Measurements from ENCODE around the gene NTSR1. TPM values are rescaled to one million over a fixed set of nuclear protein-coding genes. Genes with fewer than 3 reads are reported as not detected.
"Not testable (repeated sequence)": the region's sequence is repeated elsewhere in the genome, so short reads cannot be mapped to it uniquely, and the experiment has no call there.

The NTSR1 gene
- total and polyA plus RNA-seq, 4 donors, result 0.03 to 0.33 (median 0.08) TPM; not detected in 1

DNA sequence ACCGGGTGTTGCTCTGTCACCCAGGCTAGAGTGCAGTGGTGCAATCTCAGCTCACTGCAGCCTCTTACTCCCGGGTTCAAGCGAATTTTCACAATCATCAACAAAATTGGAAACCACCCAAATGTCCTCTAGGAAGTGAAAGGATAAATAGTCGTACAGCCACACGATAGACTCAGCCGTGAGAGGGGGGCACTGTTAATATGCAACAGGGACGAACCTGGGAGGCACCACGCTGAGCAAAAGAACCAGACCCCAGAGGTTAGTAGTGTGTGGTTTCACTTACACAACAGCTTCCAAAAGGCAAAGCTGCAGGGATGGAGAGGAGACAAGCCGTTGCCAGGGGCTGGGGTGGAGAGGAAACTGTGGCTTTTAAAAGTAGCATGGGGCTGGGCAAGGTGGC, 30.1 kb upstream of the NTSR1 start (continued):
- TF ChIP-seq, protein P1, sequence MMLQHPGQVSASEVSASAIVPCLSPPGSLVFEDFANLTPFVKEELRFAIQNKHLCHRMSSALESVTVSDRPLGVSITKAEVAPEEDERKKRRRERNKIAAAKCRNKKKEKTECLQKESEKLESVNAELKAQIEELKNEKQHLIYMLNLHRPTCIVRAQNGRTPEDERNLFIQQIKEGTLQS (IDR thresholded peaks at IDR 0.05), result no peak
- no peak for TF ChIP-seq ZBTB33 (IDR thresholded peaks at IDR 0.05)

DNA sequence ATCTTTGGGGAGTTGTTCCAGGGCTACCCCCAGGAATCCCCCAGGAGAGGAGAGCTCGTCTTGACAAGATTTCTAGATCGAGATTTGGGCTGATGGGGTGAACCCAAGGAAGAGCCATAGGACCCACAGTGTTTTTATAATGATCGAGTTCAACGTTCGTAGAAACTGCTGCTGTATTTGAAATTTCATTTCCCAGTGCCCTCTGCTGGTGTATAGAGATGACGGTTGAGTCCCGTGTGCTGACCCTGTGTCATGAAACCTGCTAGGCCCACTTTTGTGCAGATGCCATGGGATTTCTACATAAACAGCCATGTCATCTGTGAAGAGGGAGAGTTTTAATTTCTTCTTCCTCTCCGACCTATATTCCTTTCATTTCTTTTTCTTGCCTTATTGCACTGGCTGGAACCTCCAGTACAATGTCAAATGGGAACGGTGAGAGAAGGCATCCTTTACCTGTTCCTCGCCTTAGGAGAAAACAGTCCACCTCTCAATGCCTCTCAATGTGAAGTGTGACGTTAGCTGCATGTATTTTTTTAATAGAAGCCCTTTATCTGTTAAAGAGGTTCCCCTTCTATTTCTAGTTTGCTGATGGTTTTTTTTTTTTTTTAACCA, 28.6 kb upstream of the NTSR1 start:
- TF ChIP-seq HNF4A (conservative IDR thresholded peaks at IDR 0.05) (no peak), FOXA1 (IDR thresholded peaks at IDR 0.05) (no peak), YY1 (IDR thresholded peaks at IDR 0.05) (no peak), FOXA2 (IDR thresholded peaks at IDR 0.05) (no peak)
- TF ChIP-seq, protein P1 (IDR thresholded peaks at IDR 0.05), result no peak
- WGBS, result 93% methylated on average over 11 of the region's 11 CpGs
- peaks cover 0 to 4% (median 0%) of the 10 kb centered on the region in 4 donors for H3K9me3 ChIP-seq (ENCODE audit: control insufficient read depth in 4 of 4, low read length in 3 of 4)
- DNase-seq (ENCODE audit: low spot score), result no peak
- no peaks in the 10 kb centered on the region for H3K36me3 ChIP-seq (ENCODE audit: control insufficient read depth in 4 of 4, insufficient read depth in 3 of 4, low read depth in 1 of 4, low read length in 3 of 4)
- peaks cover 0 to 3% (median 2%) of the 10 kb centered on the region in 4 donors for H3K27me3 ChIP-seq (ENCODE audit: control insufficient read depth in 4 of 4, insufficient read depth in 4 of 4, low read length in 3 of 4)
- no peak overlapping the region for H3K4me3 ChIP-seq (ENCODE audit: low read depth in 1 of 3, low read length in 3 of 3)
- H3K27ac ChIP-seq (ENCODE audit: low read depth in 1 of 2, low read length in 2 of 2), result no peak overlapping the region
- no peak overlapping the region for H3K9ac ChIP-seq (ENCODE audit: low read depth in 1 of 2, low read length in 2 of 2)
- H3K4me1 ChIP-seq (ENCODE audit: control insufficient read depth in 4 of 4, insufficient read depth in 4 of 4, low read length in 3 of 4), result no peaks in the 10 kb centered on the region

DNA sequence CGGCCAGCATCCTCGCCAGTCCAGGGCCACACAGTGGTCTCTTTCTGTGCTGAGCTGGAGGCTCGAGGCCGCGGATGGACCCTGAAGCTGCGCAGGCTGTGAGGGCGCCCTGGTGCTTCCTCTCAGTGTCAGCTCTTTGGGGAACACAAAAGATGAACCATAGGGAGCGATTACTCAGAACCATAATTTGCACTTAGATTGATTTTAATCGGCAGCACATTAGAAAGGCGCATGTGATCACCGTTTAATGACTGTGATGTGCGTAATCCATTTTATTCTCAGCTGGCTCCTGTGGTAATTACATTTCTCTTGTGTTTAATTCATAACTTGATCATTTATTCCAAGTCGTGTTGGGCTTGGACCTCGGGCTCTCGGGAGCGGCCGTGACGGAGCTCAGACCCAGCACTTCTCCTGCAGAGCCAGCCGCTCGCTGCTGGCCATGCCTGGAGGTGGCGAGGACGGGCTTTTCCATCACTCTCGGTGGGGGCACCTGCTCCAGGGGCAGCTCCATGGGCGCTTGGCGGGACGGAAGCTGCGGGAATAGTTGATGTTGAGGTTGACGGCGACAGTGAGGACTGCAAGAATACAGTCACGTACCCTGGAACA, 25.6 kb upstream of the NTSR1 start:
- no peak for DNase-seq (ENCODE audit: low spot score)
- TF ChIP-seq, protein P2, sequence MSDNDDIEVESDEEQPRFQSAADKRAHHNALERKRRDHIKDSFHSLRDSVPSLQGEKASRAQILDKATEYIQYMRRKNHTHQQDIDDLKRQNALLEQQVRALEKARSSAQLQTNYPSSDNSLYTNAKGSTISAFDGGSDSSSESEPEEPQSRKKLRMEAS (IDR thresholded peaks at IDR 0.05), result no peak
- TF ChIP-seq CTCF (IDR thresholded peaks at IDR 0.05; ENCODE audit: low read depth, low read length, missing input control), result no peak
- TF ChIP-seq FOXA1 (IDR thresholded peaks at IDR 0.05), result no peak
- peaks cover 0 to 3% (median 0%) of the 10 kb centered on the region in 4 donors for H3K4me1 ChIP-seq (ENCODE audit: control insufficient read depth in 4 of 4, insufficient read depth in 4 of 4, low read length in 3 of 4)
- H3K9me3 ChIP-seq (ENCODE audit: control insufficient read depth in 4 of 4, low read length in 3 of 4), result peaks cover 0 to 4% (median 0%) of the 10 kb centered on the region in 4 donors
- H3K27ac ChIP-seq (ENCODE audit: low read depth in 1 of 2, low read length in 2 of 2), result no peak overlapping the region
- no peaks in the 10 kb centered on the region for H3K36me3 ChIP-seq (ENCODE audit: control insufficient read depth in 4 of 4, insufficient read depth in 3 of 4, low read depth in 1 of 4, low read length in 3 of 4)
- H3K27me3 ChIP-seq (ENCODE audit: control insufficient read depth in 4 of 4, insufficient read depth in 4 of 4, low read length in 3 of 4), result peaks cover 0 to 3% (median 2%) of the 10 kb centered on the region in 4 donors
- 88% methylated on average over 30 of the region's 30 CpGs for WGBS
- H3K9ac ChIP-seq (ENCODE audit: low read depth in 1 of 2, low read length in 2 of 2), result no peak overlapping the region
- no peak overlapping the region for H3K4me3 ChIP-seq (ENCODE audit: low read depth in 1 of 3, low read length in 3 of 3)

DNA sequence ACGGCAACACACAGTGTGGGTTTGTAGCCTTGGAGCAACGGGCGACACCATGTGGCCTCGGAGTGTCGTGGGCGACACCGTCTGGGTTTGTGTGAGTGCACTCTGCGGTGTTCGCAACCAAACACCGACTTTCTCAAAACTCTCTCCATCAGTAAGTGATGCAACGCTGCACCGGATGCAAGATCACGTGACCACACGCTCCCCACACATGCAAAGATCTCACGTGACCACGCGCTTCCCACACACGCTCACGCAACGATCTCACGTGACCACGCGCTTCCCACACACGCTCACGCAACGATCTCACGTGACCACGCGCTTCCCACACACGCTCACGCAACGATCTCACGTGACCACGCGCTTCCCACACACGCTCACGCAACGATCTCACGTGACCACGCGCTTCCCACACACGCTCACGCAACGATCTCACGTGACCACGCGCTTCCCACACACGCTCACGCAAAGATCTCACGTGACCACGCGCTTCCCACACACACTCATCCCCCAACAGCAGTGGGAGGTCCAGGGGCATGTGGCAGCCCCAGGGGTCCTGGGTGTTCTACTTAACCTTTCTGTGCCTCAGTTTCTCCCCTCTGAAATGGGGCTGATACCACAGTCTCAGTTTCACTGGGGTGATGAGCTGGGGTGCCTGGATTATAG, 24.8 kb upstream of the NTSR1 start:
- not testable (repeated sequence) for H3K27ac ChIP-seq (ENCODE audit: low read depth in 1 of 2, low read length in 2 of 2); H3K27me3 ChIP-seq (ENCODE audit: control insufficient read depth in 4 of 4, insufficient read depth in 4 of 4, low read length in 3 of 4); H3K36me3 ChIP-seq (ENCODE audit: control insufficient read depth in 4 of 4, insufficient read depth in 3 of 4, low read depth in 1 of 4, low read length in 3 of 4); H3K4me3 ChIP-seq (ENCODE audit: low read depth in 1 of 3, low read length in 3 of 3); H3K9me3 ChIP-seq (ENCODE audit: control insufficient read depth in 4 of 4, low read length in 3 of 4); H3K4me1 ChIP-seq (ENCODE audit: control insufficient read depth in 4 of 4, insufficient read depth in 4 of 4, low read length in 3 of 4); DNase-seq (ENCODE audit: low spot score); H3K9ac ChIP-seq (ENCODE audit: low read depth in 1 of 2, low read length in 2 of 2)
- WGBS, result 93% methylated on average over 41 of the region's 52 CpGs
